ENCODE measurements around the gene PEAR1. TPM values are rescaled to one million over a fixed set of nuclear protein-coding genes. Genes with fewer than 3 reads are reported as not detected.

The PEAR1 gene
- polyA plus RNA-seq, 4 donors: 0.22 to 6.5 (median 2.6) TPM

DNA sequence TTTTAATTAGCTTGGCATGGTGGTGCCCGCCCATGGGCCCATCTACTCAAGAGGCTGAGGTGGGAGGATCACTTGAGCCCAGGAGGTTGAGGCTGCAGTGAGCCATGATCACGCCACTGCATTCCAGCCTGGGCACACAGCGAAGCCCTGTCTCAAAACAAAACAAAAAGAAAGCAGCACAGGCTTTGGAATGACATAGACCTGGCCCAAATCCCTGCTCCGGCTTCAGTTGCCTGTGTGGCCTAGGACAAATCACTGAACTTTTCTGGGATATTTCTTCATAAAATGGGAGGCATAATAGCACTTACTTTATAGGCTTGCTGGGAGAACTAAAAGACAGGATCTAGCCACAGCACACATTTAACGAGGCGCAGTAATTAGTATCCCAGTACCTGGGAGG, 2.4 kb downstream of the PEAR1 start:
- H3K9me3 ChIP-seq (ENCODE audit: control insufficient read depth in 2 of 2, insufficient read depth in 1 of 2, low read depth in 1 of 2, low read length in 1 of 2): peaks cover 0 to 2% of the 10 kb centered on the region in 2 donors
- H3K27ac ChIP-seq (ENCODE audit: low read depth in 1 of 3, low read length in 2 of 3): peak overlapping the region in 1 of 3 donors; percentile 30
- no peak for DNase-seq
- H3K27me3 ChIP-seq (ENCODE audit: control insufficient read depth in 3 of 3, insufficient read depth in 3 of 3, low read length in 3 of 3): peaks cover 2 to 72% (median 3%) of the 10 kb centered on the region in 3 donors
- no peak for FAIRE-seq
- 83 to 94% (median 91%) methylated on average over 6 of the region's 6 CpGs for WGBS, 3 donors
- peaks cover 0 to 15% (median 0%) of the 10 kb centered on the region in 3 donors for H3K4me1 ChIP-seq (ENCODE audit: control insufficient read depth in 3 of 3, insufficient read depth in 2 of 3, low read depth in 1 of 3, low read length in 2 of 3)
- H3K4me3 ChIP-seq (ENCODE audit: low read depth in 1 of 3, low read length in 3 of 3): no peak overlapping the region
- peaks cover 0 to 4% (median 0%) of the 10 kb centered on the region in 3 donors for H3K36me3 ChIP-seq (ENCODE audit: control insufficient read depth in 3 of 3, insufficient read depth in 2 of 3, low read depth in 1 of 3, low read length in 3 of 3)

DNA sequence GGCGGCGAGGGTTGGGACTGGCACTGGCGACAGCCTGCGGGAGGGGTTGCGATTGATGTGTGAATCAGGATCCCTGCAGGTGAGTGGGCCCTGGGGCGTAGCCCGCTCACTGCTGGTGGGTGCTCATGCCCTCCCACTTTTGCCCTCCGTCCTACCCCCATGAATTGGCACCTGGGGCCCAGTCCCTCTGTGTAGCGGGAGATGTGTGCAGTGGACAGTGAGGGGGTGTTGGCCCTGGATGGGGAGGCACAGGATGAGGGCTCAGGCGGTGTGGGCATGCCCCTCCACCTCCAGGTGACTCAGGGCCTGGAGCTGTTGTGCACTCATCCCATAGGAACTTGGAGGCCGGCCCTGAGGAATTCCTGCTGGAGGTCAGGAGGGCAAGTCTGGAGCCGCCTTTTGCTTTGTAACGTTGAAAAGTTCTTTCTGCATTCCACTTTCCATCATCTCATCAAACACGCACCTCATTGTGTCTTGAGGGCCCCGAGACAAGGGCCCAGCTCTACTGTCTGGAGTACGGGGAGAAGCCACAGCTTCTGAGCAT, 3.0 kb downstream of the PEAR1 start:
- peak overlapping the region in 1 of 3 donors; percentile 55 for H3K27ac ChIP-seq (ENCODE audit: low read depth in 1 of 3, low read length in 2 of 3)
- H3K27me3 ChIP-seq (ENCODE audit: control insufficient read depth in 3 of 3, insufficient read depth in 3 of 3, low read length in 3 of 3): peaks cover 2 to 72% (median 3%) of the 10 kb centered on the region in 3 donors
- DNase-seq: no peak
- peaks cover 0 to 2% of the 10 kb centered on the region in 2 donors for H3K9me3 ChIP-seq (ENCODE audit: control insufficient read depth in 2 of 2, insufficient read depth in 1 of 2, low read depth in 1 of 2, low read length in 1 of 2)
- WGBS, 3 donors: 76 to 80% (median 78%) methylated on average over 16 of the region's 16 CpGs
- no peak overlapping the region for H3K4me3 ChIP-seq (ENCODE audit: low read depth in 1 of 3, low read length in 3 of 3)
- H3K4me1 ChIP-seq (ENCODE audit: control insufficient read depth in 3 of 3, insufficient read depth in 2 of 3, low read depth in 1 of 3, low read length in 2 of 3): peaks cover 0 to 15% (median 0%) of the 10 kb centered on the region in 3 donors
- no peak for FAIRE-seq
- peaks cover 0 to 4% (median 0%) of the 10 kb centered on the region in 3 donors for H3K36me3 ChIP-seq (ENCODE audit: control insufficient read depth in 3 of 3, insufficient read depth in 2 of 3, low read depth in 1 of 3, low read length in 3 of 3)

GRCh38 chr1:156897078-156897825, 3.7 kb downstream of the PEAR1 start:
- H3K4me1 ChIP-seq (ENCODE audit: control insufficient read depth in 3 of 3, insufficient read depth in 2 of 3, low read depth in 1 of 3, low read length in 2 of 3): peaks cover 0 to 15% (median 0%) of the 10 kb centered on the region in 3 donors
- peaks cover 0 to 2% of the 10 kb centered on the region in 2 donors for H3K9me3 ChIP-seq (ENCODE audit: control insufficient read depth in 2 of 2, insufficient read depth in 1 of 2, low read depth in 1 of 2, low read length in 1 of 2)
- FAIRE-seq (no peak), DNase-seq (no peak)
- no peak overlapping the region for H3K4me3 ChIP-seq (ENCODE audit: low read depth in 1 of 3, low read length in 3 of 3)
- peaks cover 2 to 69% (median 3%) of the 10 kb centered on the region in 3 donors for H3K27me3 ChIP-seq (ENCODE audit: control insufficient read depth in 3 of 3, insufficient read depth in 3 of 3, low read length in 3 of 3)
- 74 to 79% (median 76%) methylated on average over 14 of the region's 14 CpGs for WGBS, 3 donors
- peak overlapping the region in 2 of 3 donors; percentile 55 to 61 for H3K27ac ChIP-seq (ENCODE audit: low read depth in 1 of 3, low read length in 2 of 3)
- peaks cover 0 to 4% (median 0%) of the 10 kb centered on the region in 3 donors for H3K36me3 ChIP-seq (ENCODE audit: control insufficient read depth in 3 of 3, insufficient read depth in 2 of 3, low read depth in 1 of 3, low read length in 3 of 3)

- Histone ChIP-seq H3K4me3 (ENCODE audit: low read depth in 1 of 3, low read length in 3 of 3) (no peak overlapping the region), H3K27ac (ENCODE audit: low read depth in 1 of 3, low read length in 2 of 3) (peak overlapping the region in 2 of 3 donors; percentile 55 to 61), H3K4me1 (ENCODE audit: control insufficient read depth in 3 of 3, insufficient read depth in 2 of 3, low read depth in 1 of 3, low read length in 2 of 3) (peaks cover 0 to 12% (median 0%) of the 10 kb centered on the region in 3 donors), H3K9me3 (ENCODE audit: control insufficient read depth in 2 of 2, insufficient read depth in 1 of 2, low read depth in 1 of 2, low read length in 1 of 2) (peaks cover 0 to 2% of the 10 kb centered on the region in 2 donors), H3K27me3 (ENCODE audit: control insufficient read depth in 3 of 3, insufficient read depth in 3 of 3, low read length in 3 of 3) (peaks cover 2 to 67% (median 3%) of the 10 kb centered on the region in 3 donors), H3K36me3 (ENCODE audit: control insufficient read depth in 3 of 3, insufficient read depth in 2 of 3, low read depth in 1 of 3, low read length in 3 of 3) (peaks cover 0 to 4% (median 0%) of the 10 kb centered on the region in 3 donors)
- no peak for DNase-seq
- no peak for FAIRE-seq
- 22 to 43% (median 27%) methylated on average over 8 to 13 of the region's 13 CpGs for WGBS, 3 donors
These were observed 4.6 kb downstream of the PEAR1 start for GRCh38 chr1:156898161-156898566.

DNA sequence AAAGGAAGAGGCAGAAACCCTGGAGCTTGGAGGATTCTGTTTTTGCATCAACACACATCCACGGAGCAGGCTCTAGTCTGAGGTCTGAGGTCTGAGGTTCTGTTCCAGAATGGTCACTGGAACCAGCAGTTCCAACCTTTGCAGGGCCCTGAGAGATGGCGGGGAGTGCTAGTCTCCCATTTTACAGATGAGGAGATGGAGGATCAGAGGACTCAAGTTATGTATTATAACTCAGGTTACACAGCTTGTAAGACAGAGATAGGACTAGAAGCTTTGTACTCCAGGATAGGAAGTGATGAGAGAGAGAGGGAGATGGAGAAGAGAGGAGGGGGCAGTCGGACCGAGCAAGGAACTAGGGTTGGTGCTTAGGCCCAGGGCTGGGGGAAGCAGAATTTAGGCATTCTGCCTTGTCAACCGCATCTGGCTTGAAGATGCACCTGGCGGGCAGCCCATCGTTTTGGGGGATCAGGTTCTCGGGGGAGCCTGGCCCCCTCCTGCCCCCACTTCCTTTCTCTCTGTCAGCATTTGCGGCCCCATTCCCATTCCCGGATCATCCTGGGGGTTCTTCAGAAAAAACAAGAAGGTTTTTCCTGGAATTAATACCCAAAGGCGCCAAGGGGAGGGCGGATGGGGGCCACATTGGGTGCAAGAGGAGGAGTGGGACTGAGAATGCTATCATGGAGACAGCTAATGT, 5.6 kb downstream of the PEAR1 start:
- no peak for DNase-seq
- Histone ChIP-seq H3K4me1 (ENCODE audit: control insufficient read depth in 3 of 3, insufficient read depth in 2 of 3, low read depth in 1 of 3, low read length in 2 of 3) (peaks cover 0 to 9% (median 0%) of the 10 kb centered on the region in 3 donors), H3K4me3 (ENCODE audit: low read depth in 1 of 3, low read length in 3 of 3) (no peak overlapping the region), H3K27ac (ENCODE audit: low read depth in 1 of 3, low read length in 2 of 3) (peak overlapping the region in 1 of 3 donors; percentile 22), H3K36me3 (ENCODE audit: control insufficient read depth in 3 of 3, insufficient read depth in 2 of 3, low read depth in 1 of 3, low read length in 3 of 3) (peaks cover 0 to 4% (median 0%) of the 10 kb centered on the region in 3 donors), H3K27me3 (ENCODE audit: control insufficient read depth in 3 of 3, insufficient read depth in 3 of 3, low read length in 3 of 3) (peaks cover 0 to 65% (median 0%) of the 10 kb centered on the region in 3 donors), H3K9me3 (ENCODE audit: control insufficient read depth in 2 of 2, insufficient read depth in 1 of 2, low read depth in 1 of 2, low read length in 1 of 2) (peaks cover 0 to 2% of the 10 kb centered on the region in 2 donors)
- 73 to 82% (median 77%) methylated on average over 12 of the region's 12 CpGs for WGBS, 3 donors
- FAIRE-seq: no peak

- FAIRE-seq: no peak
- no peak overlapping the region for H3K27ac ChIP-seq (ENCODE audit: low read depth in 1 of 3, low read length in 2 of 3)
- H3K36me3 ChIP-seq (ENCODE audit: control insufficient read depth in 3 of 3, insufficient read depth in 2 of 3, low read depth in 1 of 3, low read length in 3 of 3): peaks cover 0 to 4% (median 0%) of the 10 kb centered on the region in 3 donors
- H3K9me3 ChIP-seq (ENCODE audit: control insufficient read depth in 2 of 2, insufficient read depth in 1 of 2, low read depth in 1 of 2, low read length in 1 of 2): peaks cover 0 to 2% of the 10 kb centered on the region in 2 donors
- peaks cover 0 to 8% (median 0%) of the 10 kb centered on the region in 3 donors for H3K4me1 ChIP-seq (ENCODE audit: control insufficient read depth in 3 of 3, insufficient read depth in 2 of 3, low read depth in 1 of 3, low read length in 2 of 3)
- 58 to 64% (median 62%) methylated on average over 12 of the region's 12 CpGs for WGBS, 3 donors
- peaks cover 0 to 62% (median 0%) of the 10 kb centered on the region in 3 donors for H3K27me3 ChIP-seq (ENCODE audit: control insufficient read depth in 3 of 3, insufficient read depth in 3 of 3, low read length in 3 of 3)
- DNase-seq: no peak
- H3K4me3 ChIP-seq (ENCODE audit: low read depth in 1 of 3, low read length in 3 of 3): no peak overlapping the region
These were observed 6.6 kb downstream of the PEAR1 start for GRCh38 chr1:156899956-156900718.

DNA sequence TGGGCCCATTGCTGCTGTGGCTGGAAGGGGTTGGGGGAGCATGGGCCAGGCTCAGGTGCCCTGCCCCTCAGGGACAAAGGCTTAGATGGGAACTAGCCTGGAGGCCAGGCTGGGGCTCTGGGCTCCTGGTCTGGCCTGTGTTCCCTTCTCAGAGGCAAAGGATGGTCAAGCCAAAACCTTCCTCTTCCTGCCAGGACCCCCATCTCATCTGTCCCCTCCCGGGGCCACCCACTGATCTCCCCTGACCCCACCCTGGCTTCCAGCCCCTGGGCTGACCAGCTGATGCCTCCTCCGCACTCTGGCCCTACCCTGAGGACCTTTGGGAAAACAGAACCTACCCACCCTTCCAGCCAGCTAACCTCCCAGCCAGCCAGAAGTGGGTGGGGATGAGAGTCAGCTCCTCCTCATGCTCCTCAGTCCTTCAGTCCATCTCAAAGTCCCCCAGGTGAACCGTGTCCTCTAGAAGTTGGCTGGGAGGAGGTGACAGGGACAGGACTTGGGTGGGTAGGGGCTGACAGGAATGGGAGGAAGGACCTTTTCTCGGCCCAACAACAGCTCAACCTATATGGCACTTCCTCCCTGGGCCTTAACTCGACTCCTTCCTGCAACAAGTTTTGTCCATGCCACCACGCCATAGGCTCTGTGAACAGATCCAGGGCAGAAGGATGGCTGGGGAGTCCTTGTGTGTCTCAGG, 7.5 kb downstream of the PEAR1 start:
- H3K27ac ChIP-seq (ENCODE audit: low read depth in 1 of 3, low read length in 2 of 3): no peak overlapping the region

More for the DNA sequence above, 7.5 kb downstream of the PEAR1 start:
- Histone ChIP-seq H3K27me3 (ENCODE audit: control insufficient read depth in 3 of 3, insufficient read depth in 3 of 3, low read length in 3 of 3) (peaks cover 0 to 61% (median 0%) of the 10 kb centered on the region in 3 donors), H3K4me3 (ENCODE audit: low read depth in 1 of 3, low read length in 3 of 3) (no peak overlapping the region), H3K4me1 (ENCODE audit: control insufficient read depth in 3 of 3, insufficient read depth in 2 of 3, low read depth in 1 of 3, low read length in 2 of 3) (peaks cover 0 to 6% (median 0%) of the 10 kb centered on the region in 3 donors), H3K9me3 (ENCODE audit: control insufficient read depth in 2 of 2, insufficient read depth in 1 of 2, low read depth in 1 of 2, low read length in 1 of 2) (peaks cover 0 to 2% of the 10 kb centered on the region in 2 donors), H3K36me3 (ENCODE audit: control insufficient read depth in 3 of 3, insufficient read depth in 2 of 3, low read depth in 1 of 3, low read length in 3 of 3) (peaks cover 0 to 4% (median 0%) of the 10 kb centered on the region in 3 donors)
- 38 to 61% (median 49%) methylated on average over 6 of the region's 6 CpGs for WGBS, 3 donors
- DNase-seq (no peak), FAIRE-seq (no peak)
